GM12872 (cell line): ENCODE data around the gene EDEM2.

ENCODE experiments used
- TF ChIP-seq, protein P1 (sequence below): IDR thresholded peaks from 3 replicates; pipeline ENCODE4 v1.5.1; 2011; ENCODE audit warnings: low read depth, mild to moderate bottlenecking, low read length, moderate library complexity; ENCODE audit not compliant: insufficient read depth

EDEM2 gene

DNA sequence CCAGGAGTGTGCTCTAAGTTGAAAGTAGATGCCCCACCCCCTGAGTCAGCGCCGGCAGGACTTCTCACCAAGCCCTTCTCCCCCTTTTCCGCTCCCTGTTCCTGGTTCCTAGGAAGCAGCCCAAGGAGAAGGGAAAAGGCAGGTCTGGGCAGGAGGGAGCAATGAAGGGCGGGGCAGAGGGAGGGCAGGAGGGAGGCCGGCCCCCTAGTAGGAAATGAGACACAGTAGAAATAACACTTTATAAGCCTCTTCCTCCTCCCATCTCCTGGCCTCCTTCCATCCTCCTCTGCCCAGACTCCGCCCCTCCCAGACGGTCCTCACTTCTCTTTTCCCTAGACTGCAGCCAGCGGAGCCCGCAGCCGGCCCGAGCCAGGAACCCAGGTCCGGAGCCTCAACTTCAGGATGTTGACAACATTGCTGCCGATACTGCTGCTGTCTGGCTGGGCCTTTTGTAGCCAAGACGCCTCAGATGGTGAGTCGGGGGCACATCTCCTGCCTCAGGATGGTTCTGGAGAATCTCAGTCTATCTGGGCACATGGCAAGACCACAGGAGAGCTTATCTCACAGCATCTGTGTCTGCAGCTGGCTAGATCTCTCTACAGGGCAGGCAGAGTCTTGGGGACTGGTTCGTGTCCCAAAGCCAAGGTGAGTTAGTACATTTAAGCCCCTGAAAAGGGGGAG, 24.8 kb upstream of the EDEM2 start, which contains the start of gene PROCR:
Gene PROCR (plus strand): TSS at position 320 of the 681 bp plus-strand sequence. CDS start 83 bp downstream, at position 403.
- TF ChIP-seq, protein P1, sequence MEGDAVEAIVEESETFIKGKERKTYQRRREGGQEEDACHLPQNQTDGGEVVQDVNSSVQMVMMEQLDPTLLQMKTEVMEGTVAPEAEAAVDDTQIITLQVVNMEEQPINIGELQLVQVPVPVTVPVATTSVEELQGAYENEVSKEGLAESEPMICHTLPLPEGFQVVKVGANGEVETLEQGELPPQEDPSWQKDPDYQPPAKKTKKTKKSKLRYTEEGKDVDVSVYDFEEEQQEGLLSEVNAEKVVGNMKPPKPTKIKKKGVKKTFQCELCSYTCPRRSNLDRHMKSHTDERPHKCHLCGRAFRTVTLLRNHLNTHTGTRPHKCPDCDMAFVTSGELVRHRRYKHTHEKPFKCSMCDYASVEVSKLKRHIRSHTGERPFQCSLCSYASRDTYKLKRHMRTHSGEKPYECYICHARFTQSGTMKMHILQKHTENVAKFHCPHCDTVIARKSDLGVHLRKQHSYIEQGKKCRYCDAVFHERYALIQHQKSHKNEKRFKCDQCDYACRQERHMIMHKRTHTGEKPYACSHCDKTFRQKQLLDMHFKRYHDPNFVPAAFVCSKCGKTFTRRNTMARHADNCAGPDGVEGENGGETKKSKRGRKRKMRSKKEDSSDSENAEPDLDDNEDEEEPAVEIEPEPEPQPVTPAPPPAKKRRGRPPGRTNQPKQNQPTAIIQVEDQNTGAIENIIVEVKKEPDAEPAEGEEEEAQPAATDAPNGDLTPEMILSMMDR, result no peak

DNA sequence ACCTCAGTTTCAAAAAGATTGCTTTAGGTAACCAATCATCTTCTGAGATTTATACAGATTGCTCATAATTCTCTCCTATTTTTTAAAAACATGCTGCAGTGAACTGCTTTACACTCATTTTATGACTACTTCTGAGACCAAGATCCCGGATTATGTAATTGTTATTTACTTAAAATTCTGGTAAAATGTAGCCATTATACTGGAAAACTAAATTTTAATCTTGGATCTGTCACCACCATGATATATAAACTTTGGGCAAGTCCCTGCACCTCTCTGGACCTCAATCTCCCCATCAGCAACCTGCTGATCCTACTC, 24.3 kb upstream of the EDEM2 start:
- TF ChIP-seq, protein P1, result no peak

DNA sequence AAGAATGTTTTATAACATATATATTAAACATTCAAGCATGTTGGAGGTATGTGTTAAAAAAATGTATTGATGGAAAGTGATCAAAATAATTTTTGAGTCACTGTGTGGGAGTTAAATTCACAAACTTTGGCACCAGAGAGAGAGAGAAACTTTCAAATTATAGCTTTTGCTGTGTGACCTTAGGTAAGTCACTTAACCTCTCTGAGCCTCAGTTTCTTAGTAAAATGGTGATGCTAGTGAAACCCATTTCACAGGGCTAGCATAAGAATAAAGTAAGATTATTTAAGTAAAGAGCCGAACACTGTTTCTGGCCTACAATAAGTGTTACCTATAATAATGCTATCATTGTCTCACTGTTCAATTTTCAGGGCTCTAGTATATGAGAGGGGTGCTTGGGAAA, 20.7 kb upstream of the EDEM2 start:
- TF ChIP-seq, protein P1, result no peak

DNA sequence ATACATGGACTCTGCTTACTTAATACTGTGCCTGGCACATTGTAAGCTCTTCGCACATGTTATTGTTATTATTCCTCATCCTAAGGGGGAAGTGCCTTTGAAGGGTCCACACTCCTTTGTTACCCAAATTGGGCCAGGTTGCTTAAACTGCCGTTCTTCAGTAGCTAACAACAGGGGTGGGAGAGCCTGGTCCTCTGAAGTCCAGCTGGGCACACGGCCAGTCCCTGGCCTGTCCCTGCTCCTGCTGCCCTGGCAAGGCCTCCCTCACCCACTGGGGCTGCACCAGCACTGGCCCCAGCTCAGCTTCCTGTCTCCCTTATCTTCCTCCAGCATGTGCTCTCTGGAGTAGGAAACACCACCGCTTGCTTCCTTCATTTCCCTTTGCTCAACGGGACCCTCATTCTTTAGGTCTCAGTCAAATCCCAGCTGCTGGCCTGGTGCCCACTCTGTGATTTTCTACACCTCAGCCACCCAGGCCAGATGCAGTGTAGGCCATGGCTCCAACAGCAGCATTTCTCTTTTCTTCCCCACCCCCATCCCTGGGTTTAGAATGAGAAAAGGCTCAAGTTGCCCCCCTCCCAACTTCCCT, 19.2 kb upstream of the EDEM2 start:
- TF ChIP-seq, protein P1, result no peak

DNA sequence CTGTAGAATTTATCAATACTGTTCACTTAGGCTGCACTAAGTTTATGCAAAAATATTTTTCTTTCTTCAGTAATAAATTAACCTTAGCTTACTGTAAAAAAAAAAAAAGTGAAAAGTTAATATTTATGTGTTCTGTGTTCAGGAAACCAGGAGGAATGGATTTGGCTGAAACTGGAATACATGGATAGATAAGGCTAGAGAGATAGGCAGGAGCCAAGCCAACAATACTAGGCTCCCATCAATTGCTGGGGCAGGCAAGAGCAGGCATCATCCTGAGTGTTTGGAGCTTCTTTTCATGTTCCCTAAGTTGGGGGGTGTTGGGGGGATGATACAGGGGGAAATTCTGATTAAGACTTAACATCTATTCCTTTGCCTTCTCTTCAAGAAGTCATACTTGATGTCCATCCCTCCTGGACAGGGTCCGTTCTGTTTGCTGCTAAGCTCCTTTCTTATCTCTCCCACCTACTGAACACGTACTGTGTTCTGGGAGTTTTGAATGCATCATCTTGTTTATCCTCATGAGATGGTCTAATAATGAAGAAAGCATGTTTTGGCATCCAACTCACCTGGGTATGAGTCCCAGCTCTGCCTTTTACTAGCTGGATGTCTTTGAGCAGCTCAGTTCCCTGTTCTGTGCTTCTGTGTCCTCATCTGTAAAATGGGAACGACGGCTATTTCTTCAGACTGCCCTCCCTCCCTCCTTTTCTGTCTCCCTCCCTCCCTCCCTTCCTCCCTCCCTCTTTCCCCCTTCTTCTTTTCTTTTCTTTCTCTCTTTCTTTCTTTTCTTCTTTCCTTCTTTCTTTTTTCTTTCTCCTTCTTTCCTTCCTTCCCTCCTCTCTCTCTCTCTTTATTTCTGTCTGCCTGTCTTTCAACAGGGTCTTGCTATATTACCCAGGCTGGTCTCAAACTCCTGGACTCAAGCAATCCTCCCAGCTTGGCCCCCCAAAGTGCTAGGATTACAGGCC, 18.4 kb upstream of the EDEM2 start:
- TF ChIP-seq, protein P1, result no peak

DNA sequence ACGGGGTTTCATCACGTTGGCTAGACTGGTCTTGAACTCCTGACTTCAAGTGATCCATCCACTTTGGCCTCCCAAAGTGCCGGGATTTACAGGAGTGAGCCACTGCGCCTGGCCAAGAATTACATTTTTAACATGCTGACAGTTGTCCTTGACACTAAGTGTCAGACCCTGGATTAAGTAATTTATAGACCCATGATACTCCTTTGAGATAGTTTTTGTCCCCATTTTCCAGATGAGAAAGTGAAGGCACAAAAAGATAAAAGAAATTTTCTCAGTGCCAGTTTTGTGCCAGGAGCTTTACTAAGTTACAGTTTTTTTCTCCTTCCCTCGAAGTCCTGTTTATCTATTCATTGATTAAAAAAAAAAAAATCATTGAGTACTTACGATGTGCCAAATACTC, 9.8 kb upstream of the EDEM2 start:
- TF ChIP-seq, protein P1, result no peak

DNA sequence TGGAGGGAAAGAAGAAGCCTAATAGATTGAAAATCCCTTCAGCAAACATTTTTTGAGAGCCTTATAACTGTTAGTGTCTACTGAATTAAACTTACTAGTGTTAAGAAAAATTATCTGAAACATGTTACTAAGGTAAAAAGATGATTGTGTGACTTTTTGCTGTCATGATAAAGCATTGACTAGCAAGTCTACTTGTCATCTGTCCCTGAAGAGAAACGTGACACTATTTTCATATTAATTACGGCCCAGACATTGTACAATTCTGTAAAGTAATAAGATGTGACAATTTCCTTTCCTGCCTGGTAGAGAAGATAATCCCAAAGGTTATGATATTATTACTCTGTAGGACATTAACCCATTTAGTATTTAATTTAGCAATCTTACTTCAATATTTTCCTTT, 8.8 kb upstream of the EDEM2 start:
- TF ChIP-seq, protein P1, result no peak
